ENCODE measurements around the gene IFRD2. TPM values are rescaled to one million over a fixed set of nuclear protein-coding genes. Genes with fewer than 3 reads are reported as not detected.

The IFRD2 gene
- total RNA-seq, 2 experiments from 2014 or later = 30.0 to 30.4 TPM

DNA sequence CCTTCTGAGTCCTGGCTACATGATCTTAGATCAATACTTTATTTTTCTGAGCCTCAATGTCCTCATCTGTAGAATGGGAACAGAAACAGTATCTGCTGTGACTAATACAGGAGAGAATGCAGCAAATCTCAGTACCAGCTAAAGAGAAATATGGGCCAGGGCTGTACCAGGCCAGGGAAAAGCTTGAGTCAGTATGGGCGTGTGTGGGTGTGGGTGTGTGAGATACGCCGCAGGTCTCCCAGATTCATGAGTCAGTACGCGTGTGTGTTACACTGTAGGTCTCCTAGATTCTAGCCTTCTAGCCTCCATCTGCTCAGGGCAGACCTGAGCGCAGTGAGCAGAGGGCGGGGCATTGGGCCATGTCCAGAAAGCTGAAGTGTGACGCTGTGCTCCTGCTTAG is 41.0 kb downstream of the IFRD2 start:
- Histone ChIP-seq H3K27ac (ENCODE audit: low read depth in 1 of 2, low read length in 2 of 2) (no peak overlapping the region), H3K9me3 (ENCODE audit: control insufficient read depth in 1 of 2, insufficient read depth in 1 of 2, low read length in 2 of 2) (no peaks in the 10 kb centered on the region), H3K36me3 (ENCODE audit: insufficient read depth, low read length) (peaks cover 83% of the 10 kb centered on the region), H3K27me3 (ENCODE audit: control insufficient read depth in 1 of 2, insufficient read depth in 2 of 2, low read length in 2 of 2) (no peaks in the 10 kb centered on the region), H3K4me3 (ENCODE audit: low read length) (no peak overlapping the region), H3K4me1 (ENCODE audit: insufficient read depth, low read length) (peaks cover 82% of the 10 kb centered on the region)
- ChIA-PET POLR2A (interaction anchor here (1.4 kb wide), 1 partner anchor 9 kb away, joined by 3 read pairs; no protein-coding TSS in a partner anchor), CTCF (no interaction called here)
- TF ChIP-seq, protein P1, sequence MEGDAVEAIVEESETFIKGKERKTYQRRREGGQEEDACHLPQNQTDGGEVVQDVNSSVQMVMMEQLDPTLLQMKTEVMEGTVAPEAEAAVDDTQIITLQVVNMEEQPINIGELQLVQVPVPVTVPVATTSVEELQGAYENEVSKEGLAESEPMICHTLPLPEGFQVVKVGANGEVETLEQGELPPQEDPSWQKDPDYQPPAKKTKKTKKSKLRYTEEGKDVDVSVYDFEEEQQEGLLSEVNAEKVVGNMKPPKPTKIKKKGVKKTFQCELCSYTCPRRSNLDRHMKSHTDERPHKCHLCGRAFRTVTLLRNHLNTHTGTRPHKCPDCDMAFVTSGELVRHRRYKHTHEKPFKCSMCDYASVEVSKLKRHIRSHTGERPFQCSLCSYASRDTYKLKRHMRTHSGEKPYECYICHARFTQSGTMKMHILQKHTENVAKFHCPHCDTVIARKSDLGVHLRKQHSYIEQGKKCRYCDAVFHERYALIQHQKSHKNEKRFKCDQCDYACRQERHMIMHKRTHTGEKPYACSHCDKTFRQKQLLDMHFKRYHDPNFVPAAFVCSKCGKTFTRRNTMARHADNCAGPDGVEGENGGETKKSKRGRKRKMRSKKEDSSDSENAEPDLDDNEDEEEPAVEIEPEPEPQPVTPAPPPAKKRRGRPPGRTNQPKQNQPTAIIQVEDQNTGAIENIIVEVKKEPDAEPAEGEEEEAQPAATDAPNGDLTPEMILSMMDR (IDR thresholded peaks at IDR 0.05) = no peak
- DNase-seq (no peak), ATAC-seq (ENCODE audit: poor library complexity) (no peak)
- peaks cover 56% of the 10 kb centered on the region for H3K36me3 Mint-ChIP-seq (ENCODE audit: low read depth)
- intact Hi-C loops (cut with DNase I, micrococcal nuclease) = no loop called here
- H3K4me3 Mint-ChIP-seq = peak overlapping the region; percentile 7
- peak overlapping the region; percentile 59 for H3K27ac Mint-ChIP-seq
- H3K27me3 Mint-ChIP-seq = no peaks in the 10 kb centered on the region
- H3K9me3 Mint-ChIP-seq = no peaks in the 10 kb centered on the region
- peaks cover 43% of the 10 kb centered on the region for H3K4me1 Mint-ChIP-seq (ENCODE audit: low read depth)

DNA sequence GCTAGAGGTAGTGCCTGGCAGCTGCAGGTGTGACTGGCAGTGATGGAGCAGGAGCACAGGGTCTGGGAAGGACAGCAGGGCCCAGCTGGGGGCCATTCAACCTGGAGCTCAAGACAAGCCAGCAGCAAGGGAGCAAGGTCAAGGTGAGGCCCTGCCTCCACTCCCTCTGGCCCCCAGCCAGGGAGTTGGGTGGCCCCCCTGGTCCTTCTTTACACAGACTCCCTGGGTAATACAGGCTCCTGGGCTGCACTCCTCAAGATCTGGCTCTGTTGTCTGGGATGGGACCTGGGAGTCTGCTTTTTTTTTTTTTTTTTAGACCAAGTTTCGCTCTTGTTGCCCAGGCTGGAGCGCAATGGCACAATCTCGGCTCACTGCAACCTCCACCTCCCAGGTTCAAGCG is 41.7 kb downstream of the IFRD2 start:
- H3K4me1 Mint-ChIP-seq (ENCODE audit: low read depth) = peaks cover 50% of the 10 kb centered on the region
- intact Hi-C loops (cut with DNase I, micrococcal nuclease) = no loop called here
- peaks cover 89% of the 10 kb centered on the region for H3K4me1 ChIP-seq (ENCODE audit: insufficient read depth, low read length)
- ChIA-PET CTCF (interaction anchor here (1.5 to 3.2 kb wide), 2 partner anchors 24 to 56 kb away, joined by 4 to 12 read pairs; no protein-coding TSS in a partner anchor), POLR2A (no interaction called here)
- ATAC-seq (ENCODE audit: poor library complexity) (no peak), DNase-seq (no peak)
- H3K36me3 Mint-ChIP-seq (ENCODE audit: low read depth) = peaks cover 56% of the 10 kb centered on the region
- H3K27me3 Mint-ChIP-seq = no peaks in the 10 kb centered on the region
- no peaks in the 10 kb centered on the region for H3K9me3 Mint-ChIP-seq
- H3K4me3 ChIP-seq (ENCODE audit: low read length) = no peak overlapping the region
- H3K27me3 ChIP-seq (ENCODE audit: control insufficient read depth in 1 of 2, insufficient read depth in 2 of 2, low read length in 2 of 2) = no peaks in the 10 kb centered on the region
- peaks cover 80% of the 10 kb centered on the region for H3K36me3 ChIP-seq (ENCODE audit: insufficient read depth, low read length)
- H3K9me3 ChIP-seq (ENCODE audit: control insufficient read depth in 1 of 2, insufficient read depth in 1 of 2, low read length in 2 of 2) = no peaks in the 10 kb centered on the region
- peak overlapping the region; percentile 37 for H3K27ac Mint-ChIP-seq
- H3K4me3 Mint-ChIP-seq = peak overlapping the region; percentile 0
- peak overlapping the region in 1 of 2 donors; percentile 5 for H3K27ac ChIP-seq (ENCODE audit: low read depth in 1 of 2, low read length in 2 of 2)
- TF ChIP-seq, protein P1 (IDR thresholded peaks at IDR 0.05) = no peak

- H3K4me3 Mint-ChIP-seq = no peak overlapping the region
- Histone ChIP-seq H3K9me3 (ENCODE audit: control insufficient read depth in 1 of 2, insufficient read depth in 1 of 2, low read length in 2 of 2) (no peaks in the 10 kb centered on the region), H3K4me3 (ENCODE audit: low read length) (no peak overlapping the region), H3K27ac (ENCODE audit: low read depth in 1 of 2, low read length in 2 of 2) (peak overlapping the region; percentile 21 to 28), H3K36me3 (ENCODE audit: insufficient read depth, low read length) (peaks cover 75% of the 10 kb centered on the region), H3K4me1 (ENCODE audit: insufficient read depth, low read length) (peaks cover 94% of the 10 kb centered on the region), H3K27me3 (ENCODE audit: control insufficient read depth in 1 of 2, insufficient read depth in 2 of 2, low read length in 2 of 2) (no peaks in the 10 kb centered on the region)
- H3K36me3 Mint-ChIP-seq (ENCODE audit: low read depth) = peaks cover 47% of the 10 kb centered on the region
- ChIA-PET CTCF (interaction anchor here (1.5 to 3.2 kb wide), 2 partner anchors 23 to 55 kb away, joined by 4 to 12 read pairs; no protein-coding TSS in a partner anchor), POLR2A (interaction anchor here (1.9 kb wide), 1 partner anchor 10 kb away, joined by 4 read pairs; no protein-coding TSS in a partner anchor)
- intact Hi-C loops (cut with DNase I, micrococcal nuclease) = no loop called here
- TF ChIP-seq, protein P1 (IDR thresholded peaks at IDR 0.05) = no peak
- ATAC-seq (ENCODE audit: poor library complexity) = no peak
- H3K27me3 Mint-ChIP-seq = no peaks in the 10 kb centered on the region
- peaks cover 58% of the 10 kb centered on the region for H3K4me1 Mint-ChIP-seq (ENCODE audit: low read depth)
- H3K9me3 Mint-ChIP-seq = no peaks in the 10 kb centered on the region
- H3K27ac Mint-ChIP-seq = peak overlapping the region; percentile 37
- no peak for DNase-seq
These were observed 42.8 kb downstream of the IFRD2 start for GRCh38 chr3:50249457-50249856.
